Activated CD4-positive, alpha-beta T cell treated with anti-CD3 and anti-CD28 coated beads, Interleukin-2, amount 50 U/mL, for 1 hour (primary cell): Measurements from ENCODE around the gene ARL5B.

ENCODE experiments used
- DNase-seq: peaks from one replicate; pipeline ENCODE4 v3.0.0-alpha.2; 2020

ARL5B gene

GRCh38 chr10:18713077-18713476, 53.8 kb downstream of the ARL5B start:
- no peak for DNase-seq

- no peak for DNase-seq
Measured at GRCh38 chr10:18718991-18719390, 59.8 kb downstream of the ARL5B start.

- no peak for DNase-seq
Measured at GRCh38 chr10:18719811-18720210, 60.6 kb downstream of the ARL5B start.

GRCh38 chr10:18721067-18721466, 61.8 kb downstream of the ARL5B start:
- DNase-seq: no peak

GRCh38 chr10:18723801-18724200, 64.6 kb downstream of the ARL5B start:
- DNase-seq: no peak
